Measurements from ENCODE around the gene CRK. TPM values are rescaled to one million over a fixed set of nuclear protein-coding genes. Genes with fewer than 3 reads are reported as not detected.

CRK gene
- total RNA-seq, 1 donor from 2014 or later, result 41.9 TPM

GRCh38 chr17:1485423-1486376 lies 29.7 kb upstream of the CRK start:
- DNase-seq (ENCODE audit: low spot score in 2 of 2, unreplicated experiment in 2 of 2), result peak in 1 of 2 experiments; percentile 69
- H3K9me3 Mint-ChIP-seq, result no peaks in the 10 kb centered on the region

GRCh38 chr17:1484676-1485422 lies 28.8 kb upstream of the CRK start:
- DNase-seq (ENCODE audit: low spot score in 2 of 2, unreplicated experiment in 2 of 2), result peak; percentile 58 to 82
- peaks cover 18% of the 10 kb centered on the region for H3K36me3 Mint-ChIP-seq
- peak; percentile 59 for TF ChIP-seq CTCF (IDR thresholded peaks at IDR 0.05; ENCODE audit: unreplicated experiment)
- peak overlapping the region; percentile 87 for H3K4me3 Mint-ChIP-seq
- H3K4me1 Mint-ChIP-seq, result peaks cover 24% of the 10 kb centered on the region
- H3K9me3 Mint-ChIP-seq, result no peaks in the 10 kb centered on the region
- H3K27ac Mint-ChIP-seq, result peak overlapping the region; percentile 99
- H3K27me3 Mint-ChIP-seq (ENCODE audit: low read depth), result no peaks in the 10 kb centered on the region

More at GRCh38 chr17:1485423-1486376, 29.7 kb upstream of the CRK start:
- Mint-ChIP-seq H3K27ac (peak overlapping the region; percentile 99), H3K36me3 (peaks cover 18% of the 10 kb centered on the region), H3K4me3 (peak overlapping the region; percentile 87), H3K27me3 (ENCODE audit: low read depth) (no peaks in the 10 kb centered on the region), H3K4me1 (peaks cover 30% of the 10 kb centered on the region)
- no peak for TF ChIP-seq CTCF (IDR thresholded peaks at IDR 0.05; ENCODE audit: unreplicated experiment)

GRCh38 chr17:1484060-1484535 lies 28.1 kb upstream of the CRK start:
- H3K27ac Mint-ChIP-seq, result peak overlapping the region; percentile 90
- H3K4me1 Mint-ChIP-seq, result peaks cover 19% of the 10 kb centered on the region
- H3K36me3 Mint-ChIP-seq, result peaks cover 18% of the 10 kb centered on the region
- no peaks in the 10 kb centered on the region for H3K9me3 Mint-ChIP-seq
- no peak for TF ChIP-seq CTCF (IDR thresholded peaks at IDR 0.05; ENCODE audit: unreplicated experiment)
- H3K4me3 Mint-ChIP-seq, result peak overlapping the region; percentile 87
- no peaks in the 10 kb centered on the region for H3K27me3 Mint-ChIP-seq (ENCODE audit: low read depth)
- DNase-seq (ENCODE audit: low spot score in 2 of 2, unreplicated experiment in 2 of 2), result no peak

GRCh38 chr17:1482680-1483079 lies 26.6 kb upstream of the CRK start:
- H3K9me3 Mint-ChIP-seq, result no peaks in the 10 kb centered on the region
- TF ChIP-seq CTCF (IDR thresholded peaks at IDR 0.05; ENCODE audit: unreplicated experiment), result no peak
- DNase-seq (ENCODE audit: low spot score in 2 of 2, unreplicated experiment in 2 of 2), result no peak
- H3K4me3 Mint-ChIP-seq, result no peak overlapping the region
- H3K27me3 Mint-ChIP-seq (ENCODE audit: low read depth), result no peaks in the 10 kb centered on the region
- peaks cover 11% of the 10 kb centered on the region for H3K4me1 Mint-ChIP-seq
- peak overlapping the region; percentile 21 for H3K27ac Mint-ChIP-seq
- H3K36me3 Mint-ChIP-seq, result peaks cover 20% of the 10 kb centered on the region

GRCh38 chr17:1481736-1482135 lies 25.7 kb upstream of the CRK start:
- Mint-ChIP-seq H3K4me3 (no peak overlapping the region), H3K27ac (no peak overlapping the region)
- DNase-seq (ENCODE audit: low spot score in 2 of 2, unreplicated experiment in 2 of 2), result no peak

More at GRCh38 chr17:1481736-1482135, 25.7 kb upstream of the CRK start:
- Mint-ChIP-seq H3K36me3 (peaks cover 20% of the 10 kb centered on the region), H3K9me3 (no peaks in the 10 kb centered on the region), H3K4me1 (peaks cover 7% of the 10 kb centered on the region), H3K27me3 (ENCODE audit: low read depth) (no peaks in the 10 kb centered on the region)
- TF ChIP-seq CTCF (IDR thresholded peaks at IDR 0.05; ENCODE audit: unreplicated experiment), result no peak

Measured in mesothelial cell of epicardium (in vitro differentiated cells).